Inflammatory macrophage treated with lipopolysaccharide for 1 hour (primary cell): ENCODE measurements around the gene EPHA2.

Source experiments
- DNase-seq, 2 donors: peaks; one replicate each; pipeline ENCODE4 v3.0.0-alpha.2; 2020 to 2022

EPHA2 gene

GRCh38 chr1:16088996-16089395, 66.9 kb downstream of the EPHA2 start:
- no peak for DNase-seq

- DNase-seq = no peak
Observed at GRCh38 chr1:16088351-16088911, 67.4 kb downstream of the EPHA2 start.

- DNase-seq = no peak
Observed at GRCh38 chr1:16087733-16088132, 68.1 kb downstream of the EPHA2 start.

GRCh38 chr1:16085522-16085921, 70.3 kb downstream of the EPHA2 start:
- DNase-seq = peak in 1 of 2 donors; percentile 16

- DNase-seq = no peak
Observed at GRCh38 chr1:16083486-16083885, 72.4 kb downstream of the EPHA2 start.

GRCh38 chr1:16082283-16083038, 73.4 kb downstream of the EPHA2 start:
- DNase-seq = peak; percentile 29 to 90

GRCh38 chr1:16081636-16082035, 74.2 kb downstream of the EPHA2 start:
- no peak for DNase-seq

- no peak for DNase-seq
Observed at GRCh38 chr1:16080422-16081150, 75.3 kb downstream of the EPHA2 start.

- peak; percentile 22 to 72 for DNase-seq
Observed at GRCh38 chr1:16078925-16079656, 76.8 kb downstream of the EPHA2 start.

- no peak for DNase-seq
Observed at GRCh38 chr1:16077406-16078245, 78.2 kb downstream of the EPHA2 start.

- no peak for DNase-seq
Observed at GRCh38 chr1:16076865-16077238, 79.0 kb downstream of the EPHA2 start.

GRCh38 chr1:16076031-16076864, 79.6 kb downstream of the EPHA2 start:
- no peak for DNase-seq

GRCh38 chr1:16075337-16076030, 80.4 kb downstream of the EPHA2 start:
- DNase-seq = no peak
